OCI-LY3 (cell line): ENCODE data around the gene ARL5B.

Experiments used
- CTCF ChIP-seq: fragments of 200-600, 300-600 bp; sonication (generic); IDR thresholded peaks from 2 replicates; pipeline ENCODE4 v1.5.1; 2014; ENCODE audit warnings: antibody characterized with exemption, low read length, low read depth
- EZH2phosphoT487 ChIP-seq: fragments of 200-600 bp; shearing (Covaris generic); IDR thresholded peaks from 2 replicates; pipeline ENCODE4 v1.6.1; 2018; ENCODE audit warnings: antibody characterized with exemption, mixed run types, low read depth

GRCh38 chr10:18660816-18661431, 1.7 kb downstream of the ARL5B start:
- TF ChIP-seq CTCF (no peak), EZH2phosphoT487 (no peak)
